GM23338 (cell line): ENCODE measurements around the gene SPTBN4. TPM values are rescaled to one million over a fixed set of nuclear protein-coding genes. Genes with fewer than 3 reads are reported as not detected.

ENCODE experiments used
- ATAC-seq: fragments of 200-7000 bp; cut with Tn5 transposase; 3 replicates; pipeline ENCODE4 v1.9.1; 2020
- DNase-seq: peaks from one replicate; pipeline ENCODE4 v3.0.0-alpha.2; 2015; ENCODE audit warnings: low spot score
- H2AFZ ChIP-seq: fragments of 200-600 bp; sonication (generic); 2 replicates; pipeline ENCODE4 v1.8.0; 2016; ENCODE audit warnings: antibody characterized with exemption, mild to moderate bottlenecking, moderate library complexity
- H3F3A ChIP-seq: fragments of 200-600 bp; sonication (generic); replicated peaks from 2 replicates; pipeline ENCODE4 v1.8.0; 2017; ENCODE audit warnings: antibody characterized with exemption, mixed run types, low read depth
- H3K27ac ChIP-seq: fragments of 200-600 bp; sonication (generic); 2 replicates; pipeline ENCODE4 v1.6.1; 2016; ENCODE audit warnings: low read depth
- H3K27me3 ChIP-seq: fragments of 200-600 bp; sonication (generic); 2 replicates; pipeline ENCODE4 v1.8.0; 2016; ENCODE audit warnings: mild to moderate bottlenecking, mixed run types, moderate library complexity; ENCODE audit not compliant: insufficient read depth
- H3K36me3 ChIP-seq: fragments of 200-600 bp; sonication (generic); 2 replicates; pipeline ENCODE4 v1.8.0; 2016; ENCODE audit warnings: mild to moderate bottlenecking; ENCODE audit not compliant: insufficient read depth
- H3K4me1 ChIP-seq: fragments of 200-600 bp; sonication (generic); 2 replicates; pipeline ENCODE4 v1.8.0; 2016; ENCODE audit warnings: mild to moderate bottlenecking, moderate library complexity; ENCODE audit not compliant: insufficient read depth
- H3K4me2 ChIP-seq: fragments of 200-600 bp; sonication (generic); 2 replicates; pipeline ENCODE4 v1.7.1; 2017; ENCODE audit warnings: mixed run types
- H3K4me3 ChIP-seq: fragments of 200-600 bp; sonication (generic); 2 replicates; pipeline ENCODE4 v1.6.1; 2016; ENCODE audit warnings: mixed run types
- H3K79me2 ChIP-seq: fragments of 200-600 bp; sonication (generic); replicated peaks from 2 replicates; pipeline ENCODE4 v1.8.0; 2017; ENCODE audit warnings: mild to moderate bottlenecking; ENCODE audit not compliant: insufficient read depth
- H3K9me2 ChIP-seq: fragments of 200-600 bp; sonication (generic); 2 replicates; pipeline ENCODE4 v1.8.0; 2017; ENCODE audit not compliant: insufficient read depth
- H4K20me1 ChIP-seq: fragments of 200-600 bp; sonication (generic); replicated peaks from 2 replicates; pipeline ENCODE4 v1.8.0; 2017; ENCODE audit warnings: mild to moderate bottlenecking; ENCODE audit not compliant: insufficient read depth
- H3K27ac Mint-ChIP-seq: 2 replicates; pipeline ENCODE4 v1.8.0; 2020; ENCODE audit warnings: inconsistent platforms, mild to moderate bottlenecking, moderate library complexity, mixed read lengths
- H3K27me3 Mint-ChIP-seq: 3 replicates; pipeline ENCODE4 v1.8.0; 2022; ENCODE audit warnings: low read depth, mild to moderate bottlenecking, moderate library complexity, mixed read lengths, inconsistent platforms; ENCODE audit not compliant: insufficient read depth, poor library complexity
- H3K36me3 Mint-ChIP-seq: 3 replicates; pipeline ENCODE4 v1.8.0; 2021; ENCODE audit warnings: low read depth, mild to moderate bottlenecking, inconsistent platforms, moderate library complexity, mixed read lengths
- H3K4me1 Mint-ChIP-seq: 3 replicates; pipeline ENCODE4 v1.8.0; 2020; ENCODE audit warnings: mild to moderate bottlenecking, inconsistent platforms, mixed read lengths
- H3K4me3 Mint-ChIP-seq: 3 replicates; pipeline ENCODE4 v1.8.0; 2021; ENCODE audit warnings: moderate library complexity, mild to moderate bottlenecking, inconsistent platforms, mixed read lengths
- H3K9me3 Mint-ChIP-seq: 3 replicates; pipeline ENCODE4 v1.8.0; 2020; ENCODE audit warnings: moderate library complexity, mild to moderate bottlenecking, inconsistent platforms, mixed read lengths
- CREB1 ChIP-seq: fragments of 250-450 bp; sonication (Bioruptor Pico); IDR thresholded peaks from 2 replicates; pipeline ENCODE4 v1.5.0; 2020; ENCODE audit warnings: low read depth, mild to moderate bottlenecking, moderate library complexity
- ETS1 ChIP-seq: IDR thresholded peaks from 2 replicates; pipeline ENCODE4 v1.6.1; 2016; ENCODE audit warnings: antibody characterized with exemption
- EZH2 ChIP-seq: fragments of 200-600 bp; sonication (generic); IDR thresholded peaks from one replicate; pipeline ENCODE4 v1.8.0; 2017; ENCODE audit warnings: antibody characterized with exemption, mild to moderate bottlenecking, low read depth; ENCODE audit not compliant: unreplicated experiment
- EZH2phosphoT487 ChIP-seq: fragments of 200-600 bp; sonication (generic); IDR thresholded peaks from one replicate; pipeline ENCODE4 v1.8.1; 2018; ENCODE audit warnings: antibody characterized with exemption; ENCODE audit not compliant: unreplicated experiment
- POLR2AphosphoS5 ChIP-seq: IDR thresholded peaks from 2 replicates; pipeline ENCODE4 v1.6.1; 2016; ENCODE audit warnings: antibody characterized with exemption, low read depth
- REST ChIP-seq: IDR thresholded peaks from one replicate; pipeline ENCODE4 v1.6.1; 2018; ENCODE audit warnings: antibody characterized with exemption; ENCODE audit not compliant: unreplicated experiment
- STAT1 ChIP-seq: IDR thresholded peaks from one replicate; pipeline ENCODE4 v1.6.1; 2016; ENCODE audit warnings: antibody characterized with exemption; ENCODE audit not compliant: unreplicated experiment
- ZNF114 ChIP-seq: fragments of 250-450 bp; sonication (Bioruptor Pico); IDR thresholded peaks from 2 replicates; pipeline ENCODE4 v1.5.0; 2020; ENCODE audit warnings: mild to moderate bottlenecking, moderate library complexity
- ZNF331 ChIP-seq: fragments of 250-450 bp; sonication (Bioruptor Pico); IDR thresholded peaks from 2 replicates; pipeline ENCODE4 v1.5.0; 2020; ENCODE audit warnings: low read depth, mild to moderate bottlenecking, moderate library complexity
- ZNF462 ChIP-seq: fragments of 250-450 bp; sonication (Bioruptor Pico); IDR thresholded peaks from 2 replicates; pipeline ENCODE4 v1.5.0; 2020; ENCODE audit warnings: mild to moderate bottlenecking, moderate library complexity
- polyA plus RNA-seq: library from polyadenylated mRNA; unstranded; fragments of >200 nt; fragmentation: Nextera tagmentation; extraction: Ambion mirVana; gene quantifications from 2 replicates; pipeline ENCODE4 v1.2.1, GENCODE V29; 2016
- total RNA-seq: library from RNA; depleted of rRNA; stranded (reverse); fragments of >200 nt; shearing (Covaris generic); gene quantifications from 2 replicates; pipeline ENCODE4 v1.2.3, GENCODE V29; 2014

The SPTBN4 gene
- total and polyA plus RNA-seq, 2 experiments from 2014 or later, result 1.6 to 2.3 TPM

- TF ChIP-seq REST, result peak; percentile 7
- TF ChIP-seq POLR2AphosphoS5, result peak; percentile 71
- no peak for TF ChIP-seq STAT1
- TF ChIP-seq CREB1, result peak; percentile 91
- TF ChIP-seq ZNF462 (CRISPR knock-in tag), result no peak
- no peak for TF ChIP-seq EZH2phosphoT487
- peak; percentile 91 for TF ChIP-seq ETS1
- no peak for TF ChIP-seq EZH2
- no peak for TF ChIP-seq ZNF331
- TF ChIP-seq ZNF114 (CRISPR knock-in tag), result no peak
- peak overlapping the region; percentile 100 for H3K4me2 ChIP-seq
- no peaks in the 10 kb centered on the region for H3K27me3 ChIP-seq
- H3K27ac Mint-ChIP-seq, result peak overlapping the region; percentile 99
- no peaks in the 10 kb centered on the region for H3K9me2 ChIP-seq
- peaks cover 20% of the 10 kb centered on the region for H3K27me3 Mint-ChIP-seq
- peaks cover 28% of the 10 kb centered on the region for H3K4me1 Mint-ChIP-seq
- H3K9me3 Mint-ChIP-seq, result peaks cover 3% of the 10 kb centered on the region; the same call in 2 of the 3 replicates
- peaks cover 31% of the 10 kb centered on the region for H3K36me3 Mint-ChIP-seq
- H3K4me3 Mint-ChIP-seq, result peak overlapping the region; percentile 98
- H3K4me1 ChIP-seq, result peaks cover 13% of the 10 kb centered on the region
- H3K27ac ChIP-seq, result peak overlapping the region; percentile 100
- H3K36me3 ChIP-seq, result peaks cover 16% of the 10 kb centered on the region; the same call in 1 of the 2 replicates
- ATAC-seq (peak; percentile 72), DNase-seq (peak; percentile 100)
- peaks cover 22% of the 10 kb centered on the region for H3F3A ChIP-seq
- H4K20me1 ChIP-seq, result peaks cover 8% of the 10 kb centered on the region; the same call in 1 of the 2 replicates
- peak overlapping the region; percentile 48; the same call in 1 of the 2 replicates for H2AFZ ChIP-seq
- H3K4me3 ChIP-seq, result peak overlapping the region; percentile 100
- peaks cover 26% of the 10 kb centered on the region for H3K79me2 ChIP-seq
Measured at GRCh38 chr19:40443131-40443999, 23.4 kb upstream of the SPTBN4 start.
